Lower leg skin (tissue), 3 donors: ENCODE data around the gene GAS7.

Experiments used
- CTCF ChIP-seq, 3 donors: fragments of 450-650 bp; IDR thresholded peaks; one replicate each; pipeline ENCODE4 v1.5.1; 2016; ENCODE audit warnings: antibody characterized with exemption in 3 of 3, mild to moderate bottlenecking in 3 of 3, moderate library complexity in 2 of 3
- POLR2A ChIP-seq, 2 donors: fragments of 450-650 bp; IDR thresholded peaks; one replicate each; pipeline ENCODE4 v1.6.1; 2016 to 2017; ENCODE audit warnings: antibody characterized with exemption in 2 of 2, mild to moderate bottlenecking in 1 of 2, moderate library complexity in 1 of 2

- TF ChIP-seq POLR2A (IDR thresholded peaks at IDR 0.05) (no peak), CTCF (IDR thresholded peaks at IDR 0.05) (no peak)
Observed at GRCh38 chr17:10077561-10078299, 120.7 kb downstream of the GAS7 start.
